Smooth muscle cell of the coronary artery (primary cell): ENCODE results near the gene SRGAP2C. TPM values are rescaled to one million over a fixed set of nuclear protein-coding genes. Genes with fewer than 3 reads are reported as not detected.

Experiments
- total RNA-seq: library from RNA; depleted of rRNA; stranded (reverse); fragments of >200 nt; gene quantifications from 2 replicates; pipeline ENCODE4 v1.2.3, GENCODE V29; 2014; ENCODE audit warnings: low replicate concordance

The SRGAP2C gene
- total RNA-seq: 15.6 and 32.1 TPM in 2 replicates

DNA sequence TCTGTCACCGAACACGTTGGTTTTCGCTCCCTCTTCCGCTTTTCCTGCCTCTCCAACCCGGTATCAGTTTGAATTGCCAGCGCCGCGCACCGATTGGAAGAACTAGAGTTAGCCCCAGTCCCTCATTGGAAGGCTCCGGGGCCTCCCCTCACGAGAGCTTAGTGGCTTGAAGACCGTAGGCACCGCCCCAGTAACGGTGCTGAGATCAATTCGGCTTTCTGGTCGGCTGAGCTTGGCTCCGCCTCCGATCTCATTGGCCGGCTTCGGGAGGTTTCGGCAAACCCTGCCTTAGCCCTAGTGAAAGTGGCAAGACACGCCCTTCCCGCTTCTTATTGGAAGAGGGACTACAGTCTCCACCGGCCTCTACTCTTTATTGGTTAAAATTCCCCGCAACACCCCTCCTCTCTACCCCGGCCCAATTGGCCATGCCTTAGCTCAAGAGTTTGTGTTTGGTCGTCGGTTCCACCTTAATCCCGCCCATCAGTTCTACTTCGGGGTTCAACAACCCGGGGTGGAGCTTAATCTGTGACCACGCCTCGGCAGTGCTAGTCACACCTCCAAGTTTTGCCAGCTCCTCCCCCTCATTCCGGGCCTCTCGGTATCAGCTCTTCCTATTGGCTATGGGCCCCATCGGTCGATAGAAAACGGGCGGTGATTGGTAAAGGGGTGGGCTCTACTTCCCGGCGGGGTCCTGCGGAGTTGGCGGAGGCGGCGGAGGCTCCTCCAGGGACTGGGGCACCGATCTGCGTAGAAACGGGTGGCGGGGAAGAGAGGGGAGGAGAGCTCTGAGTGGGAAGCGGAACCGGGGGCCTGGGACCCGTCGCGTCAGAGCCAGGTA is at the start of gene SRGAP2C, which contains the start of gene FAM72B:
Gene SRGAP2C (plus strand): TSS at position 686 of the 838 bp plus-strand sequence. CDS start 2,472 bp downstream, outside the sequence.
Gene FAM72B (minus strand): TSS at position 51 of the 838 bp plus-strand sequence. CDS start 851 bp downstream, outside the sequence.

Other genes with a start within 250 kb of the SRGAP2C start
- 0.90 and 2.1 TPM in 2 replicates for gene FAM72B, start 635 bp upstream of the SRGAP2C start, total RNA-seq